Kidney capillary endothelial cell (primary cell): ENCODE results near the gene GKN1.
"Not testable (repeated sequence)": the region's sequence is repeated elsewhere in the genome, so short reads cannot be mapped to it uniquely, and the experiment has no call there.

ENCODE experiments used
- DNase-seq: peaks from one replicate; pipeline ENCODE4 v3.0.0-alpha.2; 2018; ENCODE audit warnings: low spot score

The GKN1 gene, protein sequence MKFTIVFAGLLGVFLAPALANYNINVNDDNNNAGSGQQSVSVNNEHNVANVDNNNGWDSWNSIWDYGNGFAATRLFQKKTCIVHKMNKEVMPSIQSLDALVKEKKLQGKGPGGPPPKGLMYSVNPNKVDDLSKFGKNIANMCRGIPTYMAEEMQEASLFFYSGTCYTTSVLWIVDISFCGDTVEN

DNA sequence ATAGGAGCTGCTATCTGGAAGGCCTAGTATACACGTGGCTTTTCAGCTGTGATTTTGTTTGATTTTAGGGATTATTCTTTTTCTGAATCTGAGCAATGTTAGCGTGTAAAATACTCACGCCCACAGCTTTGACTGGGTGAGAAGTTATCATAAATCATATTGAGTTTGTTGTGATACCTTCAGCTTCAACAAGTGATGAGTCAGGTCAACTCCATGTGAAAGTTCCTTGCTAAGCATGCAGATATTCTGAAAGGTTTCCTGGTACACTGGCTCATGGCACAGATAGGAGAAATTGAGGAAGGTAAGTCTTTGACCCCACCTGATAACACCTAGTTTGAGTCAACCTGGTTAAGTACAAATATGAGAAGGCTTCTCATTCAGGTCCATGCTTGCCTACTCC, at the start of gene GKN1:
TSS of gene GKN1 (plus strand) at position 386 of the 400 bp plus-strand sequence. CDS start 42 bp downstream, outside the sequence.
- no peak for DNase-seq

DNA sequence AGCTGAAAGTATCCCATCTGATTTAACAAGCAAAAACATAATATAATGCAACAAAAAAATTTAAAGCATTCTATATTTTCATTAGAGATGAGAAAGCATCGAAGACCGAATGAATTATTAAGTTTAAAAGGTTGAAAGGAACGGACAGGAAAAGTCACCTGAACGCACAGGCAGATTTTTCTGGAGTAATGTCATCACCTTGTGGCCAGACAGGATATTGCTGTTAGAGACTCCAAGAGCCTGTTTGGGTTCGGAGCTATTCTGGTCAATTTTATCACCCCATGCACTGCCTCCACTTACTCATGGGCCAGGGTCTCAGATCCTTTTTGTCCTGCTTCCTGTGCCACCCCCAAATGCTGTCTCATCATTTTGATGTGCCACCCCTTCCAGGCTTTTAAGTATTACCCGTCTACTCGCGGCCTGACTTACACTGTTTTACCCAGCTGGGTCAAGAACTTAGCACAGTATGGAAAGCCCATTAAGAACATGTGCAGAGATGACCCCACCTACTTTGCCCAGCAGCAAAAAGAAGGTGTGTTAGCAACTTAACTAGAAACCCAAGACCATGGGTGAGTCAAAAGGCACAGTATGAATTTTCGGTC, 49.0 kb upstream of the GKN1 start:
- peak; percentile 49 for DNase-seq

DNA sequence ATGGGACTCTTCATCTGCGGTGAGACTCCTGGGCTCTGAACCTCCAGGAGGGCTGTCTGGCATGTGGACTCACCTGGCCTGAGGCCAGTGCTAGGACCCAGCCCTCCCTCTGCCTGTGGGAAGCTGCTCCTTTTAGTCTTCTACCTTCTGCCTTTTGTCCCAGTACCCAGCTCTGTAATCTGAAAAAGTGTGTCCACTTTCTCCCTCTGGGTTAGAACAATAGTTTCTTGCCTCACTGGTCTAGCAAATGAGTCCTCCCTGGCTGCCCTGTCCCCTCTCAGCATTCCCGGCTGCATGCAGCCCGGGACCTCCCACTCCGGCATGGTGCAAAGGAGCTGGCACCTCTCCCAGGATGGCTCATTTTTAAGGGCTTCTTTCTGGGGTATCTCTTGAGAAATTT, 47.6 kb upstream of the GKN1 start:
- DNase-seq: no peak

DNA sequence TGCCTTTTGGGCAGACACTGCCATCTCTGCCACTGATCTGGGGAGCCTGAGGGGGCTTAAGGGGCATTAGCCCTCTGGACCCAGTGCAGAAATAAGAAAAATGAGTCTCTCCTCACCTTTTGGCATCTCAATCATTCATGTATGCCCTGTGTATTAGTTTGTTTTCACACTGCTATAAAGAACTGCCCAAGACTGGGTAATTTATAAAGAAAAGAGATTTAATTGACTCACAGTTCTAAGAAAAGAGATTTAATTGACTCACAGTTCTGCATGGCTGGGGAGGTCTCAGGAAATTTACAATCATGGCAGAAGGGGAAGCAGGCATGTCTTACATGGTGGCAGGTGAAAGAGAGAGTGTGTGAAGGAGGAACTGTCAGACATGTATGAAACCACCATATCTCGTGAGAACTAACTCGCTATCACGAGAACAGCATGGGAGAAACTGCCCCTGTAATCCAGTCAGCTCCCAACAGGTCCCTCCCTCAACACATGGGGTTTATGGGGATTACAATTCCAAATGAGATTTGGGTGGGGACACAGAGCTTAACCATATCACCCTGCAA, 43.2 kb upstream of the GKN1 start:
- DNase-seq: no peak

DNA sequence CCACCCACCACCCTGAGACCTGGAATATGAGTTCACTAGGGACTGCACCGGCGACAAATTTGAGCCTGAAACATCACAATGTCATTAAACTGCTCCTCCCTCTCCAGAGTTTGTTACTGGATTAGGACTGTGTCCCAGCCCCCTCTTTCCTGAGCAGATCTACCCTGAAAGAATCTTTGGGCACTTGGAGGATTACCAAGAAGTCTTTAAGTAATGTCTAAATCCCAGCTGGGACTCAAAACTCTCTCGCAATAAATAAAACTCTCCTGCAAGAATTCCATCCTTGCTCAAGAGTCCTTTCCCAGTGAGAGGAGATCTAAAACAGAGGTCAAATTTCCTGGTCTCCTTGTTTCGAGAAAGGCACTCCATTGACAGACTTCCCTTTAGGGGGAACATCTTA, 42.6 kb upstream of the GKN1 start:
- no peak for DNase-seq

DNA sequence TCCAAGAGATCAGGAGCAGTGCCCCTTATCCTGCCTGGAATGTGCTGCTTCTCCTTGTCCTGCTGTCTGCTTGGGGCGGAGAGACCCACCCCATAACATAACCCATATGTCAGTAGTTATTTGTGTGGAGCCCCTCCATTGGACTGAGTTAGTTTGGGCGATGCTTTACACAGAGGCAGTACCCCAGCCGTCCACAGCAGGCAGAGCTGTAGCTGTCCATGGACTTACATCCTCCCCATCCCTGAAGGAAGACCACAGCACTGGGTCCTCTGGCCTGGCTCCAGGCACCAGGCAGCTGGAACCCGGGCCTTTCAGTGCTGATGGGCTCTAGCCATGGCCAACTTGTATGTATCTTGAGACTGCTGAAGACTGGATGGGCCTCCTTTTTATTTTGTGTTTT, 42.0 kb upstream of the GKN1 start:
- no peak for DNase-seq

DNA sequence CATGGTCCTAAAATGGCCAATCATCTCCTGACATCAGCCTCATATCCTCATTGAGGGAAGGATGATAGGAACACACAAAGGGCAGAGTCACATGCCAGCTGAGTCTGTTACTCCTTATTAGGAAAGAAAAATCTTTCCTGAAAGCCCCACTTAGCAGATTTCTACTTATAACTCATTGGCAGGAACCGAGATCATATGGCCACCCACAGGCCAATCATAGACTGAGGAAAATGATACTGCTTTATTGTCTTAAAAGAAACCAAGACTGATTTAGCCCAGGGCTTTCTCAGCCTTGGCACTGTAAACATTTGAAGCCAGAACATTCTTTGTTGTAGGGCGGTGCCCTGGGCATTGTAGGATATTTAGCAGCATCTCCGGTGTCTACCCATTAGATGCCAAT, 40.4 kb upstream of the GKN1 start:
- no peak for DNase-seq

DNA sequence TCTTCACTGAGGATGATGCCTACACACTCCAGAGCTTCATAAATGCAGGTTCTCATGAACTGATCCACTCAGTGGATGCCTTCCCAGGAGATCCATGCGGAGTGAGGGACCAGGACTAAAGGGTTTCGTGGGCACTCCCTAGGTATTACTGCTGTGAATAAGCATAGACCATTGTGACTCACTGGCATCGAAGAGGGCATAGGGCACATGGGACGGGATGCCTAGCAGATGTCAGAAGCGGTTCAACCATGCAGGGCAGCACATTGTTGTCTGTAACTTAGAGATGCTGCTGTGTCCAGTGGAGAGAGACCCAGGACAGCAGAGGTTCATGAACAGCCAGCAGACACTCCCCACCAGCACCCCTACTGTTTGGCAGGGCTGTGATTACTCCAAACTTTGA, 39.0 kb upstream of the GKN1 start:
- DNase-seq: no peak

DNA sequence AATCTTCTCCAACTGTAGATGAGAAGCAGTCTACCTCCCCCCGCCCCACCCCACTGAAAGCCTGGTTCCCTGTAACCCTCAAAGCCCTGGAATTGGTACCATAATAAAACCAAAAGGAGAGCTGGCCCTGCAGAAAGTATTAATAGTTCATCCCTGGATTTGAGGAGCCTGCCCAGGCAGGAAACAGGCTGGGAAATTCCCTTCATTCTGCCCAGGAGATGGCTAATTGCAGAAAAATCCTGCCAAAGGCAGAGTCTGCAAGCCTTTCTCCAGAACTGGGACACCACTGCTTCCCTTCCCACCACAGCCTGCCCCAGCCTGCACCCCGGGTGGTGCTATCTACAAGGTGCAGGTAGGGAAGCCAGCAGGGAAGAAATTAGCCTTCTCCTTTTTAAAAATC, 38.0 kb upstream of the GKN1 start:
- no peak for DNase-seq

DNA sequence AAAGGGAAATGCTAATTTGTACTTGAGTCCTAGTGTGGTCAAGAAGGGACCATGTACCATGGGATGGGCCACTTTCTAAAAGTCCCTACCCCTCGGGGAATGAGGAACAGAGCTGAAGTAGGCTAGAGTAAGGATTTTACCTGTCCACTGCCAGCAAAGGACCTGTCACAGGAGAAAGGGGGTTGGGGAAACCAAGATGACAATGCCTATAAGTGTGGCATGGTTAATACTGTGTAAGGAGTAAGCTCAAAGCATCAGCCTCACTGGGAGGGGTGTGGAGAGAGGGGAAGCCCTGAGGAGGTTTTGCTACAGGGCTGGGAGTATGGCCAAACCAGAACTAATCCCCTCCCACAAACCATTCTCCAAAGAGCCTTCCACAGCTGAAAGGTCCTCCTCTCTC, 37.5 kb upstream of the GKN1 start:
- no peak for DNase-seq

DNA sequence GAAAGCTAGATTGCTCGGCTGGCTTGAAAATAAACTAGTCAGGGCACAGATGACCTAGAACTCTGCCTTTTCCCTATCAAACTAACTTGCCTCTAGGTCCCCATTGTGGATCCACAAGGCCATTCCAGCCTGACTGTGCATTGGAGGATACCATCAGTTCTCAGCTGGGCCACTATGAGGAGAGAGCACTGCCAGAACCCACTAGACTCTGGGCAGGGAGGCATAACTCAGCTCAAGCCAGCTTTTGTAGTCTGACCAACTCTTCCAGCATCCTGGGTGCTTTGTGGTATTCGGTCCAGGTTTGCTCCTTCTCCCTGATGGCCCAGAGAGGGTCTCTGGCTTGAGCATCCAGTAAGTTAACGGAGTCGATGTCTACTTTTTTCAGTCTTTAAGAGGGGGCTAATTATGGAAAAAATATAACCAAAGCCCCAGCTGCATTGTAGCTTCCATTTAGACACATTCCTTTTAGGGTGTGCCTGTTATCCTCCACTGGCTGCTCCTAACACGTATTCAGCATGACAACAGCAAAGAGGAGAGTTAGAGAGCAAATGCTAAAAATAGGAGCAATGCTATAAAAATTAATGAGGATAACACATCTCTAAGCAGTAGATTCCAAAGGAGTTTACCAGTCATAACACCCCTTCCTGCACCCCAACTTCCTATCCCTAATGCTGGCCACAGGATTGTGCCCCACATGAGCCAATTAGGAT, 36.9 kb upstream of the GKN1 start:
- no peak for DNase-seq

DNA sequence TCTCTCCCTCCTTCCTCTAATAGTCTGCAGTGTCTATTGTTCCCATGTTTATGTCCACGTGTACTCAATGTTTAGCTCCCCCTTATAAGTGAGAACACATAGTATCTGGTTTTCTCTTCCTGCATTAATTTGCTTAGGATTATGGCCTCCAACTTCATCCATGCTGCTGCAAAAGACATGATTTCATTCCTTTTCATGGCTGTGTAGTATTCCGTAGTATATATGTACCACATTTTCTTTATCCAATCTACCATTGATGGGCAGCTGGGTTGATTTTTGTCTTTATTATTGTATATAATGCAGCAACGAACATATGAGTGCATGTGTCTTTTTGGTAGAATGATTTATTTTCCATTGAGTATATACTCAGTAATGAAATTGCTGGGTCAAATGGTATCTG, 35.5 kb upstream of the GKN1 start:
- no peak for DNase-seq

DNA sequence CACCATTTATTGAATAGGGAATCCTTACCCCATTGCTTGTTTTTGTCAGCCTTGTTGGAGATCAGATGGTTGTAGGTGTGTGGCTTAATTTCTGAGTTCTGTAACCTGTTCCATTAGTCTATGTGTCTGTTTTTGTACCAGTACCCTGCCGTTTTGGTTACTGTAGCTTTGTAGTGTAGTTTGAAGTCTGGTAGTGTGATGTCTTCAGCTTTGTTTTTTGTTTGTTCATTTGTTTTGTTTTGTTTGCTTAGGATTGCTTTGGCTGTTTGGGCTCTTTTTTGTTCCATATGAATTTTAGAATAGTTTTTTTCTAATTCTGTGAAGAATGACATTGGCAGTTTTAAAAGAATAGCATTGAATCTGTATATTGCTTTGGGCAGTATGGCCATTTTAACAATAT, 34.5 kb upstream of the GKN1 start:
- DNase-seq: no peak

DNA sequence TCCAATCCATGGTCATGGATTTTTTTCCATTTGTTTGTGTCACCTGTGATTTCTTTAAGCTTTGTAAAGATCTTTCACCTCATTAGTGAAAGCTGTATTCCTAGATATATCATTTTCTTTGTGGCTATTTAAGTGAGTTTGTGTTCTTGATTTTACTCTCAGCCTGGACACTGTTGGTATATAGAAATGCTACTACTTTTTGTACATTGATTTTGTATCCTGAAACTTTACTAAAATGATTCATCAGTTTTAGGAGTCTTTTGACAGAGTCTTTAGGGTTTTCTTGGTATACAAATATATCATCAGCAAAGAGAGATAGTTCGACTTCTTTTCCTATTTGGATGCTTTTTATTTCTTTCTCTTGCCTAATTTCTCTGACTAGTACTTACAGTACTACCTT, 34.1 kb upstream of the GKN1 start:
- DNase-seq: no peak

DNA sequence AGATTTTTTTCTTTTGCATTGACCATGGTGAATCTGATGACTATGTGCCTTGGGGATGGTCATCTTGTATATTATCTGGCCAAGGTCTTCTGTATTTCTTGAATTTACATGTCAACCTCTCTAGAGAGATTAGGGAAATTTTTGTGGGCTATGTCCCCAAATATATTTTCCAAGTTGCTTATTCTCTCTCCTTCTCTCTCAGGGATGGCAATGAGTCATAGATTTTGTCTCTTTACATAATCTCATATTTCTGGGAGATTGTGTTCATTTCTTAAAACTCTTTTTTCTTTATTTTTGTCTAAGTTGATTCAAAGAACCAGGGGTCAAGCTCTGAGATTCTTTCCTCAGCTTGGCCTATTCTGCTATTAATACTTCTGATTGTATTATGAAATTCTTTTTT, 31.6 kb upstream of the GKN1 start:
- DNase-seq: no peak

DNA sequence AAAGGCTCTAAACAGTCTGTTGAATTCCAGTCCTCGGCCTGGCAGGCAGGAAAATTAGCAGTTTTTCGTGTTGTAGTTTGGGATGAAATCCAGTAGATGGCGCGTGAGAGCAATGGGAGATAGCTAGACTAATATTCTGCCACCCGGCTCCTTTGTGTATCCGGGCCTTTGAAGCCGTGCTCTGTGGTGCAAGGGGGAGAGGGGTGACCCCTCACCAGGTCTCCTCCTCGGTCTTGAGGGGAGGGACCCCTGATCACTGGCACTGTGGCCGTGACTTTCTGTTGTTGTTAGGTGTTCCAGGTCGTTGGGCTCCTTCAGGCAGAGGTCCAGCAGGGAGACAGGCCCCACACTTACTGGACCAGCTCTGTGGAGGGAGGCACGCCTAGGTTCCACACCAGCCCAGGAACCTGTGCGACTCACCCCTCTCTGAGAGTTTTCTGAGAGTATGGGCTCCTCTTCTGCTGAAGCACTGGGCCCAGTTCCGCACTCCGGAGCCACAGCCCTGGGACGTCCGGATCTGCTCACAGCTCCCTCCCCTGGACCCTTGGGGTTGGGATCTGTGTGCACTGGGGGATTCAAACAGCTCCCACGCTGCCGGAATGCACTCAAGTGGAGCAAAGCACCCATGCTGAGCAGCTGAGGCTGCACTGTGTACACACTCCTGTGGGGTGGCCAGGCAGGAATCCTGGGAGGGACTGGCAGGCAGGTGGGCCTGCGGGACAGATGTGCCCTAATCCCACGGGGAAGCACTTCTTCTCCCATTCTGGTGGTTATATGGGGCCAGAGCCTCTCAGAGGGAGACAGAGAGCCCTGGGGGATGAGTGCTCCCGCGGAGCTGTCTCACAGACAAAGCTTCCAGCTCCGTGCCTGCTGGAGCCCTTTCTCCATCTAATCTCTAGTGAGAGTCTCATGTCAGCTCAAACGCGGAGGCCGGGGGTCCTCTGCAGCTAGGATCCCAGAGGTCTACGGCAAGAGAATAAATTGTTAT, 30.6 kb upstream of the GKN1 start:
- peak; percentile 59 for DNase-seq

DNA sequence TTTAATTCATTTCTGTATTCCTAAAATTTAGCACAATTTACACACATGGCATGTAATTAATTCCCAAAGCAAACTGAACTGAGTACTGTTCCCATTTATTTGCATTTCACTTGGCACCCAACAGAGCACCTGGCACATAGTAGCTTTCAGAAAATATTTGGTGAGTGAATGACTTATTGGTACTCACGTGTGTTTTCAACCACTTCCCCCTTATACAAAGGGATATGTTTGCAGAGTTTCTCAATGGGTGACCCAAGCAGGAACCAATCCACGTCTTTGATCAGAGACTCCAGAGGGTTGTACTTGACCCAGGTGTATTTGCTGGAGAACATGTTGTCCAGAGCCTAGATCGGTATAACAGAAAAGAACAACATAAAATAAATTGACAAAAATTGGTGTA, 28.3 kb upstream of the GKN1 start:
- DNase-seq: no peak

DNA sequence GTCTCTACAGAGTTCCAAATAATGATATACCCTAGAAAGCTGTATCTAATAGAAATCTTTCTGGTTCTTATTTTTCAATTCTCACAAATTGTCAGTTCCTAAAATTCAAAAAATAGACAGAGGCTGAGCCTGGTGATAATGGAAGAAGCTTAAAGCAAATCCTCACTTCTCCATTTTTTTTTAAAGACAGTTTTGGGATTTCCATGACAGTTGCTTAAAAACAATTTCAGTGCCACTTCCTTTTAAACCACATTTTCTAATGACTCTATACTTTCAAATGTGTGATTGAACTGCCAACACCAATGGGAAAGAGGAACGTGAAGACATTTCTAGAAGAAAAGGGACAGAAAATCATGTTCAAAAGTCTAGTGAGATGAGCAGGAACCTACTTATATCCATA, 25.7 kb upstream of the GKN1 start:
- no peak for DNase-seq

DNA sequence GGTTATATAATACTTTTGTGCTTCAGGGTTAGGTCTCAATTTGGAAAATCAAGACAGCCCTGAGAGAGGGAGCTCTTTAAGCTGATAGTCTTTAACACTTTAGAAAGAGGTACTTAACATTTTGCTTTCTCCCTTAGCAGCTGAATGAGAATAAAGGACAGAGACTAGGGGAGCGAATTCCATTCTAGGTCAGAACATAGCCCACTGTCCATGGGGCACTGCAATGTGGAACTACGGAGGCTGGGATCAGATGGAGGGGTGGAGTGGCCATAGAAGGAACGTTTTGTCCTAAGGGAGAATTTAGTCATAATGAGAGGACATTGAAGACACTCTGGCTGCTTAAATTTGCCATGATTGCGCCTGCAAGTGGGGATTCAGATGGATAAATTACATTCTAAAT, 22.5 kb upstream of the GKN1 start:
- no peak for DNase-seq

DNA sequence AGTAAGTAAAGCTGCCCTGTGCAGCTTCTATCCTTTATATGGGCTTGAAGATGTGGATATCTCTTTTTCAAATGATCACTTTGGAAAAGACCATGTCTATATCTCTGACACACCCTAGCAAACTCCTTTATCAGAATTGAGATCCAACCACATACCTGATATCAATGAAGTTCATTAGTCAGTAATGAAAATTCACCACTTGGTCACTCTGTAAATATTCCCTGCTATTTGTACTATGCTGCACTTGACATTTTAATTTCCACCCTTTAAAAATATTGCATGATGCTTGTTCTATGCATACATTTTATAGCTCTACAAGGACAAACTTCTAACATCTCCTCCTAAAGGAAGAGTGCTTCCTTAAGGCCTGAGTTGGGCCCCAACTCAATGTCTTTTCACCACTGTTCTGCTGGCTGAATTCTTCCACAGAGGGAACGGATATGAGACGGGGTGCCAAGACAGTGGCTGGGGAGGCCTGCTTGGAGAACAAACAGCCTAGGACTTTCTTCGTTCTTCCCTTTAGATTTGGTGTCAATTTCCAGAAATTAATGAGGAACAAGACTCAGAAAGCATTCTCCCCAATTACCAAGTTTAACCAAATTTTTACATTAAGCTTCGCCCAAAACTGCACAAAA, 21.4 kb upstream of the GKN1 start, which contains the start of gene GKN2:
TSS of gene GKN2 (minus strand) at position 7 of the 635 bp plus-strand sequence. CDS start 32 bp downstream, outside the sequence.
- no peak for DNase-seq

DNA sequence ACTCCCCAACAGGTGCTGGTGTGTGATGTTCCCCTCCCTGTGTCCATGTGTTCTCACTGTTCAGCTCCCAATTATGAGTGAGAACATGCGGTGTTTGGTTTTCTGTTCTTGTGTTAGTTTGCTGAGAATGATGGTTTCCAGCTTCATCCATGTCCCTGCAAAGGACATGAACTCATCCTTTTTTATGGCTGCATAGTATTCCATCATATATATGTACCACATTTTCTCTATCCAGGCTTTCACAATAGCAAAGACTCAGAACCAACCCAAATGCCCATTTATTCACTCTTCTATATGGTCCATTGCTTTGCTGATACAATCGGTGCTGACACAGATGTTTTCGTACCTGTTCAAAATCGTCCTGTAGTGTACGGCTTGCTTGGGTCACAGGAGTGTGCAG, 19.0 kb upstream of the GKN1 start:
- DNase-seq: not testable (repeated sequence)

DNA sequence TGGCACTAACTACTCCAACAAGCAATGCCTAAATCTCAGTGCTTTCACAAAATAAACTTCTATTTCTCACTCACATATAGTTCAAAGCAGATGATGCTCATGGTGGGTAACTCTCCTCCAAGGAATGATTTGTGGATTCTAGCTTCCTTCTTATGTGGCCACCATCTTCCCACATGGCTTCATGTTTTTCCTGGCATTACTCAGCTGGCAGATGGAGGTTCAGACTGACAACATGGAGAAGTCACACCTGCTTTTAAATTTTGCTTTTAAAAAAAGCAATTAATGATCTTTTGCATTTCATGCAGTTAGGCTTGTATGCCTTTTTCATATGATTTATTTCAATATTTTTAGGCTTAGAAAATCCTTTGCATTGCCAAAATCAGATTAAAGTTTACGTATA, 15.4 kb upstream of the GKN1 start:
- no peak for DNase-seq
